GM23248 (cell line): ENCODE results near the gene JAK2. TPM values are rescaled to one million over a fixed set of nuclear protein-coding genes. Genes with fewer than 3 reads are reported as not detected.
"Not testable (repeated sequence)": the region's sequence is repeated elsewhere in the genome, so short reads cannot be mapped to it uniquely, and the experiment has no call there.

Experiments used
- DNase-seq: peaks from one replicate; pipeline ENCODE4 v3.0.0-alpha.2; 2015
- H2AFZ ChIP-seq: fragments of 200-600 bp; sonication (generic); 2 replicates; pipeline ENCODE4 v1.6.1; 2016; ENCODE audit warnings: antibody characterized with exemption
- H3F3A ChIP-seq: fragments of 200-600 bp; sonication (generic); 2 replicates; pipeline ENCODE4 v1.6.1; 2016; ENCODE audit warnings: mild to moderate bottlenecking, antibody characterized with exemption, mixed run types; ENCODE audit not compliant: insufficient read depth
- H3K27ac ChIP-seq: fragments of 200-600 bp; sonication (generic); 2 replicates; pipeline ENCODE4 v1.5.1; 2016; ENCODE audit warnings: mild to moderate bottlenecking
- H3K27me3 ChIP-seq: fragments of 200-600 bp; sonication (generic); replicated peaks from 2 replicates; pipeline ENCODE4 v1.6.1; 2016; ENCODE audit warnings: mild to moderate bottlenecking; ENCODE audit not compliant: insufficient read depth
- H3K36me3 ChIP-seq: fragments of 200-600 bp; sonication (generic); 2 replicates; pipeline ENCODE4 v1.6.1; 2016; ENCODE audit warnings: low read depth, mild to moderate bottlenecking
- H3K4me1 ChIP-seq: fragments of 200-600 bp; sonication (generic); 2 replicates; pipeline ENCODE4 v1.6.1; 2016; ENCODE audit warnings: mild to moderate bottlenecking; ENCODE audit not compliant: insufficient read depth
- H3K4me2 ChIP-seq: fragments of 200-600 bp; sonication (generic); one replicate; pipeline ENCODE4 v1.6.1; 2016; ENCODE audit warnings: mild to moderate bottlenecking; ENCODE audit not compliant: unreplicated experiment
- H3K4me3 ChIP-seq: fragments of 200-600 bp; sonication (generic); 2 replicates; pipeline ENCODE4 v1.5.1; 2016; ENCODE audit warnings: mild to moderate bottlenecking
- H3K79me2 ChIP-seq: fragments of 200-600 bp; sonication (generic); 2 replicates; pipeline ENCODE4 v1.6.1; 2016; ENCODE audit warnings: mild to moderate bottlenecking; ENCODE audit not compliant: insufficient read depth
- H3K9ac ChIP-seq: fragments of 200-600 bp; sonication (generic); 2 replicates; pipeline ENCODE4 v1.6.1; 2016; ENCODE audit warnings: mild to moderate bottlenecking
- H3K9me2 ChIP-seq: fragments of 200-600 bp; sonication (generic); 2 replicates; pipeline ENCODE4 v1.6.1; 2016; ENCODE audit warnings: mixed run types, mild to moderate bottlenecking, moderate library complexity; ENCODE audit not compliant: insufficient read depth
- H3K9me3 ChIP-seq: fragments of 200-600 bp; sonication (generic); one replicate; pipeline ENCODE4 v1.6.1; 2017; ENCODE audit warnings: low read depth
- H4K20me1 ChIP-seq: fragments of 200-600 bp; sonication (generic); 2 replicates; pipeline ENCODE4 v1.6.0; 2016; ENCODE audit not compliant: insufficient read depth
- EZH2 ChIP-seq: fragments of 200-600 bp; sonication (generic); IDR thresholded peaks from 2 replicates; pipeline ENCODE4 v1.6.1; 2018; ENCODE audit warnings: antibody characterized with exemption, mild to moderate bottlenecking; ENCODE audit not compliant: insufficient read depth, poor library complexity, severe bottlenecking
- EZH2phosphoT487 ChIP-seq: fragments of 200-600 bp; sonication (generic); IDR thresholded peaks from 2 replicates; pipeline ENCODE4 v1.6.1; 2018; ENCODE audit warnings: antibody characterized with exemption, moderate library complexity, mild to moderate bottlenecking, low read depth; ENCODE audit not compliant: insufficient read depth
- WGBS, 2 experiments: methylation state at CpG; one replicate each; pipeline ENCODE4 v1.1.6; 2015 to 2017; ENCODE audit warnings: low lambda C conversion rate in 2 of 2, low coverage in 1 of 2; ENCODE audit errors: missing lambda C conversion rate in 2 of 2; 5-methylcytosine and 5-hydroxymethylcytosine counted together
- in situ Hi-C: fragments of 300-500 bp; cut with MboI; formaldehyde crosslinking; loops from 2 replicates; pipeline ENCODE4 v1.15.0; 2020
- polyA plus RNA-seq: library from polyadenylated mRNA; unstranded; fragments of >200 nt; fragmentation: Nextera tagmentation; extraction: Ambion mirVana; gene quantifications from 2 replicates; pipeline ENCODE4 v1.2.1, GENCODE V29; 2016
- total RNA-seq: library from RNA; depleted of rRNA; stranded (reverse); fragments of >200 nt; shearing (Covaris generic); gene quantifications from 2 replicates; pipeline ENCODE4 v1.2.3, GENCODE V29; 2014

JAK2 gene
- total and polyA plus RNA-seq, 2 experiments from 2014 or later: 5.0 to 6.5 TPM

- H3K79me2 ChIP-seq: no peaks in the 10 kb centered on the region
- H3F3A ChIP-seq: no peaks in the 10 kb centered on the region
- H4K20me1 ChIP-seq: no peaks in the 10 kb centered on the region
- H3K9ac ChIP-seq: no peak overlapping the region
- H3K9me3 ChIP-seq: no peaks in the 10 kb centered on the region
- H2AFZ ChIP-seq: no peak overlapping the region
- in situ Hi-C loops: no loop called here
- no peak overlapping the region for H3K4me3 ChIP-seq
- no peaks in the 10 kb centered on the region for H3K4me1 ChIP-seq
- no peaks in the 10 kb centered on the region for H3K9me2 ChIP-seq
- 90 to 93% methylated on average over 25 to 30 of the region's 30 CpGs for WGBS, 2 experiments
- no peak for DNase-seq
- H3K27ac ChIP-seq: no peak overlapping the region
- TF ChIP-seq EZH2 (no peak), EZH2phosphoT487 (no peak)
- H3K4me2 ChIP-seq: no peak overlapping the region
- peaks cover 21% of the 10 kb centered on the region for H3K36me3 ChIP-seq
- H3K27me3 ChIP-seq: no peaks in the 10 kb centered on the region
These were observed 100.9 kb downstream of the JAK2 start for GRCh38 chr9:5085993-5086392.

DNA sequence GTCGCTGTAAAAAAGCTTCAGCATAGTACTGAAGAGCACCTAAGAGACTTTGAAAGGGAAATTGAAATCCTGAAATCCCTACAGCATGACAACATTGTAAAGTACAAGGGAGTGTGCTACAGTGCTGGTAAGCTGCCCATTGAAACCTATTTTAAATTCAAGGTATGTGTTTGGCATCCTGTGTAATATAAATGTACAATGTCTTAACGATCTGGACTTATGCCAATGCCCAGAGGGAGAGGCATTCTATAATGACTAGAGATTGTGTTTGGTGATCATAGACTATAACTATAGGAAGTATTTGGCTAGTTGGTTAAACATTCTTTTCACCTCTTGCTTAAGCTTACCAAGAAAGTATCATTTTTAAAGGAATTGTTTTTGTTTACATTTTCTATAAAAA lies 104.7 kb downstream of the JAK2 start:
- WGBS, 2 experiments: 58 to 63% methylated on average over 2 of the region's 2 CpGs
- peaks cover 5% of the 10 kb centered on the region; the same call in 1 of the 2 replicates for H3K36me3 ChIP-seq
- H3K27me3 ChIP-seq: no peaks in the 10 kb centered on the region
- no peak for DNase-seq
- no peaks in the 10 kb centered on the region for H3K9me2 ChIP-seq
- no peak overlapping the region for H3K4me3 ChIP-seq
- H3K79me2 ChIP-seq: no peaks in the 10 kb centered on the region
- no peaks in the 10 kb centered on the region for H3K9me3 ChIP-seq
- no peak overlapping the region for H3K27ac ChIP-seq
- no peak overlapping the region for H3K9ac ChIP-seq
- no peak overlapping the region for H2AFZ ChIP-seq
- in situ Hi-C loops: no loop called here
- no peak overlapping the region for H3K4me2 ChIP-seq
- H4K20me1 ChIP-seq: no peaks in the 10 kb centered on the region
- TF ChIP-seq EZH2 (no peak), EZH2phosphoT487 (no peak)
- no peaks in the 10 kb centered on the region for H3F3A ChIP-seq
- H3K4me1 ChIP-seq: no peaks in the 10 kb centered on the region

- DNase-seq: no peak
- Histone ChIP-seq H3K9me2 (no peaks in the 10 kb centered on the region), H3K27me3 (no peaks in the 10 kb centered on the region), H3K9ac (no peak overlapping the region), H3K4me1 (no peaks in the 10 kb centered on the region), H3K79me2 (no peaks in the 10 kb centered on the region), H3K36me3 (no peaks in the 10 kb centered on the region), H4K20me1 (no peaks in the 10 kb centered on the region), H3K4me3 (no peak overlapping the region), H3K27ac (no peak overlapping the region), H3K4me2 (no peak overlapping the region), H3F3A (no peaks in the 10 kb centered on the region), H2AFZ (no peak overlapping the region), H3K9me3 (no peaks in the 10 kb centered on the region)
- 97% methylated on average over 2 of the region's 2 CpGs for WGBS, 2 experiments
- in situ Hi-C loops: no loop called here
- TF ChIP-seq EZH2 (no peak), EZH2phosphoT487 (no peak)
These were observed 110.7 kb downstream of the JAK2 start for GRCh38 chr9:5095795-5096194.

DNA sequence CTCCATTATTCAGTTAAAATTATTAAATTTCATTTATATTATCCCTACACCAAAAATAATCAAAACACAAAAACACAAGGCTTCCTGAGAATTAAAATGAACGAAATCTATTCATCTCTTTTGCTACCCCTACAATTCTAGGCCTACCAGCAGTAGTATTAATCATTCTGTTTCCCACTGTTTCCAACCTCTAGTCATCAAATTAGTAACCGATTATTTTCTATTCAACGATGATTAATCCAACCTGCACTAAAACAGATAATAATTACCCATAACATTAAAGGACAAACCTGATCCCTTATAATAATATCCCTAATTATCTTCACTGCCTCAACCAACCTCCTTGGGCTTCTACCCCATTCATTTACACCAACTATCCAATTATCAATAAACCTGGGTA lies 114.4 kb downstream of the JAK2 start:
- in situ Hi-C loops: no loop called here
- H3K36me3 ChIP-seq: peaks cover 4% of the 10 kb centered on the region; the same call in 1 of the 2 replicates

DNA sequence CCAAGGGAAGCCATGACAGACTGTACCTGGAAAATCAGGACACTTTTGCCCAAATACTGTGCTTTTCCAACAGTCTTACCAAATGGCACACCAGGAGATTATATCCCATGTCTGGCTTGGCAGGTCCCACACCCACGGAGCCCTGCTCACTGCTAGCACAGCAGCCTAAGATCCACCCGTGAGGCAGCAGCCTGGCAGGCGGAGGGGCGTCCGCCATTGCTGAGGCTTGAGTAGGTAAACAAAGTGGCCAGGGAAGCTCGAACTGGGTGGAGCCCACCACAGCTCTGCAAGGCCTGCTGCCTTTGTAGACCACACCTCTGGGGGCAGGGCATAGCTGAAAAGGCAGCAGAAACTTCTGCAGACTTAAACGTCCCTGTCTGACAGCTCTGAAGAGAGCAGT lies 116.1 kb downstream of the JAK2 start:
- 96 to 98% methylated on average over 7 of the region's 7 CpGs for WGBS, 2 experiments
- H4K20me1 ChIP-seq, H3K9me3 ChIP-seq, H3K4me3 ChIP-seq, H3K4me2 ChIP-seq, H2AFZ ChIP-seq, H3K4me1 ChIP-seq, DNase-seq, H3K36me3 ChIP-seq, in situ Hi-C loops, H3K79me2 ChIP-seq, H3K9me2 ChIP-seq, H3K27me3 ChIP-seq, H3K9ac ChIP-seq, H3K27ac ChIP-seq, H3F3A ChIP-seq: not testable (repeated sequence)

More for the DNA sequence above, 114.4 kb downstream of the JAK2 start:
- Histone ChIP-seq H3K9me2 (no peaks in the 10 kb centered on the region), H3K27me3 (no peaks in the 10 kb centered on the region), H3F3A (no peaks in the 10 kb centered on the region), H3K79me2 (no peaks in the 10 kb centered on the region), H2AFZ (no peak overlapping the region), H3K4me3 (no peak overlapping the region), H3K27ac (no peak overlapping the region), H3K4me1 (no peaks in the 10 kb centered on the region), H3K9me3 (no peaks in the 10 kb centered on the region), H3K9ac (no peak overlapping the region), H4K20me1 (no peaks in the 10 kb centered on the region), H3K4me2 (no peak overlapping the region)
- no peak for DNase-seq
- 98 to 99% methylated on average over 3 of the region's 3 CpGs for WGBS, 2 experiments
- TF ChIP-seq EZH2 (no peak), EZH2phosphoT487 (no peak)

DNA sequence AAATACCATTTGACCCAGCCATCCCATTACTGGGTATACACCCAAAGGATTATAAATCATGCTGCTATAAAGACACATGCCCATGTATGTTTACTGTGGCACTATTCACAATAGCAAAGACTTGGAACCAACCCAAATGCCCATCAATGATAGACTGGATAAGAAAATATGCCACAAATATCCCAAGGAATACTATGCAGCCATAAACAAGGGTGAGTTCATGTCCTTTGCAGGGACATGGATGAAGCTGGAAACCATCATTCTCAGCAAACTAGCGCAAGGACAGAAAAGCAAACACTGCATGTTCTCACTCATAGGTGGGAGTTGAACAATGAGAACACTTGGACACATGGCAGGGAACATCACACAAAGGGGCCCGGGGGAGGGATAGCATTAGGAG lies 121.4 kb downstream of the JAK2 start:
- H3K36me3 ChIP-seq, H3K27me3 ChIP-seq: not testable (repeated sequence)

More for the DNA sequence above, 121.4 kb downstream of the JAK2 start:
- H3F3A ChIP-seq, H3K9me3 ChIP-seq, H3K27ac ChIP-seq, H3K9ac ChIP-seq, H3K4me3 ChIP-seq, H2AFZ ChIP-seq, H3K4me2 ChIP-seq, DNase-seq, H3K4me1 ChIP-seq, in situ Hi-C loops, H3K9me2 ChIP-seq, H4K20me1 ChIP-seq, H3K79me2 ChIP-seq: not testable (repeated sequence)
- 94 to 95% methylated on average over 2 of the region's 2 CpGs for WGBS, 2 experiments
